Stomach smooth muscle (tissue), 2 donors: ENCODE data around the gene PTPRT.

Source experiments
- H3K27ac ChIP-seq: one replicate; pipeline ENCODE4 v1.7.0; 2013; ENCODE audit warnings: mild to moderate bottlenecking, low read length, inconsistent platforms
- H3K27me3 ChIP-seq, 2 donors: one replicate each; pipeline ENCODE4 v1.7.0; 2013; ENCODE audit warnings: low read length in 2 of 2; ENCODE audit not compliant: insufficient read depth in 2 of 2, control insufficient read depth in 1 of 2
- H3K36me3 ChIP-seq, 2 donors: one replicate each; pipeline ENCODE4 v1.7.0; 2013; ENCODE audit warnings: low read length in 2 of 2; ENCODE audit not compliant: control insufficient read depth in 2 of 2, insufficient read depth in 2 of 2
- H3K4me1 ChIP-seq: one replicate; pipeline ENCODE4 v1.7.0; 2013; ENCODE audit warnings: low read length; ENCODE audit not compliant: control insufficient read depth, insufficient read depth
- H3K4me3 ChIP-seq, 2 donors: one replicate each; pipeline ENCODE4 v1.7.0; 2013; ENCODE audit warnings: low read length in 2 of 2
- H3K9ac ChIP-seq, 2 donors: one replicate each; pipeline ENCODE4 v1.7.0; 2013; ENCODE audit warnings: low read length in 2 of 2, mild to moderate bottlenecking in 1 of 2
- H3K9me3 ChIP-seq, 2 donors: one replicate each; pipeline ENCODE4 v1.7.0; 2013; ENCODE audit warnings: low read length in 2 of 2; ENCODE audit not compliant: control insufficient read depth in 2 of 2
- donor health status: healthy.
- donor health status: Pancreatic carcinoma.

PTPRT gene

DNA sequence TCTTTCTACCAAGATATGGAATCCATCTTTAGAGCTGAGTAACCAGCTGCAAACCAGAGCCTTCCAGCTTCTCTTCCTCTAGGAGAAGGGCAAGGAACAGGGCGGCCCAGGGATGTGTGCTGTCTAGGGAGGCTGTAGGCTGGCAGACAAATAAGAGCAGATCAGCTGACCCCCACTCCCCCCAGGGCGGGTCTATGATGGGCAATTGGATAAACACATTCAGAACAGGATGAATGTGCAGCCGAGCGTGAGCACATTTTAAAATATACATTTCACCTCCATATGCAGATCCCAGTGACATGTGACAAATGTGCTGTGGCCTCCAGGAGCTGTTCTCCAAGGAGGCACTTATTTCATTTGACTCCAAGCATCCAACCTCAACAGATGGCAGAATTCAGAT lies 580.1 kb downstream of the PTPRT start:
- no peak overlapping the region for H3K9ac ChIP-seq
- H3K9me3 ChIP-seq = peaks cover 3 to 8% of the 10 kb centered on the region in 2 donors
- no peaks in the 10 kb centered on the region for H3K4me1 ChIP-seq
- H3K27me3 ChIP-seq = no peaks in the 10 kb centered on the region
- no peak overlapping the region for H3K27ac ChIP-seq
- H3K36me3 ChIP-seq = no peaks in the 10 kb centered on the region
- H3K4me3 ChIP-seq = no peak overlapping the region

DNA sequence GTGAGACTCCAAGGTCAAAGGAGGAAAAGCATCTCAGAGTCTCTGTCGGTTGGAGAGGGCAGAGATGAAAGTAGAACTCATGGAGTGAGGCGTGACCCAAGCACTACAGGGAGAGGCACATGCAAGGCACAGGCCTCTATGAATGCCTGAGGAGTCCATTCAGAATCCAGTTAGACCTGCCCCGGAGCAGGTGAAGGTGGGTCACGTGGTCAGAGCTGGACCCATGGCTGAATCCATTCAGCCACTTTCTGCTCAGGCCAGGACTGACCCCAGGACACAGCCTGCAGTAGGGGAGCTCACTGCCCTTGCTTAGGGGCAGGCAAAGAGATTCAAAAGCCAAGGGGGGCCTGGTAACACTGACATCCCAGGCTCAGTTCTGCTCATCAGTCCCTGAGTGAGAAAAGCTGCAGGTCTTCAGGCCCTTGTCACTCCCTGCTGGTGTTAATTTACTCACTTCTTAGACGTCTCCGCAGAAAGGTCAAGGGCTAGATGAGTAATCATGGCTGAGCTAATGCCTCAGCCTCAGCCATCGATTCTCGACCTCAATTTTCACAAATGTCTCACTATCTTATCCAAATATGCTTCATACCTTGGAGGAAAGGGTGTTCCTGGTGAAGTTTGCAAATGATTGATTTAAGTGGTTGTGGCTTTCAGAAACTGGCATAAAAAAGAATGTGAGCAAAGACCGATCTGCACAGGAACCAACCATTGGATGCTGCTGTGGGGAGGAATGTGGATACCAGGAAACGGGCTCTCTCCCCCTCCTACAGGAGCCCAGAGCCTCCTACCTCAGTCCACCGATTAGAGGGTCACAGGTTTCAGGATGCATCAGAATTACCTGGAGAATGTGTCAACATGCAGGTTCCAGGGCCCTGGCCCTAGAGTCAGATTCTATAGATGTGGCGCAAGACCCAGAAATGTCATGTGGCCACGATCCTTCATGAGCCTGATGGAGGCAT lies 584.4 kb downstream of the PTPRT start:
- no peaks in the 10 kb centered on the region for H3K27me3 ChIP-seq
- H3K36me3 ChIP-seq = no peaks in the 10 kb centered on the region
- H3K4me3 ChIP-seq = no peak overlapping the region
- H3K9me3 ChIP-seq = no peaks in the 10 kb centered on the region
- H3K4me1 ChIP-seq = no peaks in the 10 kb centered on the region
- no peak overlapping the region for H3K27ac ChIP-seq
- H3K9ac ChIP-seq = no peak overlapping the region

GRCh38 chr20:42603655-42604054 lies 586.1 kb downstream of the PTPRT start:
- no peaks in the 10 kb centered on the region for H3K36me3 ChIP-seq
- no peaks in the 10 kb centered on the region for H3K4me1 ChIP-seq
- H3K9ac ChIP-seq = no peak overlapping the region
- no peaks in the 10 kb centered on the region for H3K9me3 ChIP-seq
- no peak overlapping the region for H3K4me3 ChIP-seq
- no peak overlapping the region for H3K27ac ChIP-seq
- no peaks in the 10 kb centered on the region for H3K27me3 ChIP-seq

GRCh38 chr20:42598581-42598980 lies 591.1 kb downstream of the PTPRT start:
- Histone ChIP-seq H3K9ac (no peak overlapping the region), H3K36me3 (no peaks in the 10 kb centered on the region), H3K9me3 (no peaks in the 10 kb centered on the region), H3K27me3 (no peaks in the 10 kb centered on the region), H3K27ac (no peak overlapping the region), H3K4me3 (no peak overlapping the region), H3K4me1 (no peaks in the 10 kb centered on the region)

GRCh38 chr20:42595625-42596024 lies 594.1 kb downstream of the PTPRT start:
- Histone ChIP-seq H3K9ac (no peak overlapping the region), H3K9me3 (no peaks in the 10 kb centered on the region), H3K4me1 (no peaks in the 10 kb centered on the region), H3K27me3 (peaks cover 0 to 2% of the 10 kb centered on the region in 2 donors), H3K4me3 (no peak overlapping the region), H3K36me3 (no peaks in the 10 kb centered on the region), H3K27ac (no peak overlapping the region)

DNA sequence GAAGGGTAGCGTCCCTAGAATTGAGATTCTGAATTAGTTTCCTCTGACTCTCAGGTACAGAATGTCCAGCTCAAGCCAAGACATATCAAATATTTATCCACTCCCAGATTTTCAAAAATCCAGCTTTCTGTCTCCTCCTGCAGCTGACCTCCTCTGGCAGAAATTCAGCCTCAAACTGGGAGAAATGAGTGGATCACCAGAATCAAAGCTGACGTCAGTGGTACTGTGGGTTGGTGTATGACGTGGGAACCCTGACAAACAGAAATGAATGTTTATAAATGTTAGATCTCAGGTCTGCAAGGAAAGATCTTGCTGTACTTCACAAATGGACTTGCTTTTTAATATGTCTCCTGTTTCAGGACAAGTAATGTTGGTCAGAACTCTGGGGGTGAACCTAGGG lies 595.0 kb downstream of the PTPRT start:
- no peak overlapping the region for H3K9ac ChIP-seq
- no peaks in the 10 kb centered on the region for H3K4me1 ChIP-seq
- H3K27me3 ChIP-seq = peaks cover 0 to 2% of the 10 kb centered on the region in 2 donors
- no peak overlapping the region for H3K4me3 ChIP-seq
- no peaks in the 10 kb centered on the region for H3K9me3 ChIP-seq
- no peak overlapping the region for H3K27ac ChIP-seq
- no peaks in the 10 kb centered on the region for H3K36me3 ChIP-seq

DNA sequence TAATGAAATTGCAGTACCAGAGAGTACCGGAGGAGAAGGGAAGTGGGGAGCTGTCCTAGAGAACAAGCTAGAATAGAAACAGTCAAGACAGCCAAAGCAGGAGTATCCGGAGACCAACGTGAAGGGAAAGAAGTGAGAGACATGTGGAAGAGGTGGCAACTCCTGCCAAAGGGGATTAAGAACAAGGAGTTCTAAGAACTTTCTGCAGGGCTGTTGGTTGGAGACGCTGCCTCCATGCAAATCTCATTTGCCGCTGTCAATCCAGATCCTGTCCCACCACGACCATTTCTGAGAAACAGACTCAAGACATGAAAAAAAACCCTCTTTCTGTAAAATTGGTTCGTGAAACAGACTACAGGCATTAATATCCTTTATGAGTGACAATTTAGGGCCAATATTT lies 595.7 kb downstream of the PTPRT start:
- no peak overlapping the region for H3K27ac ChIP-seq
- no peaks in the 10 kb centered on the region for H3K4me1 ChIP-seq
- peaks cover 0 to 2% of the 10 kb centered on the region in 2 donors for H3K27me3 ChIP-seq
- H3K4me3 ChIP-seq = no peak overlapping the region
- H3K9ac ChIP-seq = no peak overlapping the region
- H3K9me3 ChIP-seq = no peaks in the 10 kb centered on the region
- H3K36me3 ChIP-seq = no peaks in the 10 kb centered on the region

GRCh38 chr20:42589976-42590639 lies 599.6 kb downstream of the PTPRT start:
- Histone ChIP-seq H3K27ac (no peak overlapping the region), H3K27me3 (peaks cover 0 to 2% of the 10 kb centered on the region in 2 donors), H3K9ac (no peak overlapping the region), H3K4me1 (no peaks in the 10 kb centered on the region), H3K9me3 (no peaks in the 10 kb centered on the region), H3K36me3 (no peaks in the 10 kb centered on the region), H3K4me3 (no peak overlapping the region)

DNA sequence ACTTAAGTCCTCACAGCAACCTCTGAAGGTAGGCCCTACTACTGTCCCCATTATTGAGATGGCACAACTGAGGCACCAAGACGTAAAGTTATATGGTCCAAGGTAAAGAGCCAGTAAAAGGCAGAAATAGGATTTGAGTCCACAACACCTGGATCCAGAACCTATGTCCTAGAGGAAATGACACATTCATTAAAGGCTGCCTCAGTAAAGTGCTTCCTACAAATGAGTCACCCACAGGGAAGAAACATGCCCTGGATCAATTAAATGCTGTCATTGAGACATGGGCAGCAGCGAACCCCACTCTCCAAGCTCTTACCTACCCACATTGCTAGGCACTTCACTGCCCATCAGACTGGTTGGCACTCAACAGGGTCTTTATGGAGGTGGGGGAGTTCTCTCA lies 600.9 kb downstream of the PTPRT start:
- H3K9me3 ChIP-seq = no peaks in the 10 kb centered on the region

DNA sequence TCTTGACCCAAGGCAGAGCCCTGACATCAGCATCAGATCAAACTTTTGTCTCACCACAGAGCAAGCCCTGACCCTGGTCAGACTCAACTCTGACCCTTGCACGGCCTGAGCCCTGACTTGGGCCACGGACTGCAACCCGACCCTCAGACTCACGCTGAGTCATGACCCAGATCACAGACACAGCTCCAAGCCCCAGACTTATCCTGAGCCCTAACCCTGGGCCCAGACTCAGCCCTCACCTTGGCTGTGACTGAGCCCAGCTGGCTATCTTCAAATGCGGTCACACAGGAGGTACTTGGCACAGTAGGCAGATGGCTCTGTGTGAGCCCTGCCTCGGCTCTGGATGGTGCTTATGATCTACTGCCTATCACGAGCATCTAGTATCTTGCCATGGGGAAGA lies 602.3 kb downstream of the PTPRT start:
- no peaks in the 10 kb centered on the region for H3K27me3 ChIP-seq
- H3K9ac ChIP-seq = no peak overlapping the region
- H3K4me1 ChIP-seq = no peaks in the 10 kb centered on the region
- no peaks in the 10 kb centered on the region for H3K9me3 ChIP-seq
- no peak overlapping the region for H3K4me3 ChIP-seq
- H3K27ac ChIP-seq = no peak overlapping the region
- H3K36me3 ChIP-seq = no peaks in the 10 kb centered on the region

More for the DNA sequence above, 600.9 kb downstream of the PTPRT start:
- no peaks in the 10 kb centered on the region for H3K36me3 ChIP-seq
- no peak overlapping the region for H3K27ac ChIP-seq
- no peaks in the 10 kb centered on the region for H3K4me1 ChIP-seq
- peaks cover 0 to 2% of the 10 kb centered on the region in 2 donors for H3K27me3 ChIP-seq
- no peak overlapping the region for H3K9ac ChIP-seq
- no peak overlapping the region for H3K4me3 ChIP-seq

GRCh38 chr20:42581311-42581710 lies 608.4 kb downstream of the PTPRT start:
- Histone ChIP-seq H3K9me3 (no peaks in the 10 kb centered on the region), H3K27me3 (no peaks in the 10 kb centered on the region), H3K4me3 (no peak overlapping the region), H3K36me3 (no peaks in the 10 kb centered on the region), H3K4me1 (no peaks in the 10 kb centered on the region), H3K9ac (no peak overlapping the region), H3K27ac (no peak overlapping the region)
